ENCODE measurements around the gene OCRL. TPM values are rescaled to one million over a fixed set of nuclear protein-coding genes. Genes with fewer than 3 reads are reported as not detected.
A peak's percentile ranks its signal among the peaks of the same experiment; 100 is the strongest.

Gene OCRL
- total and polyA plus RNA-seq, 2 of the 13 experiments (the other 11 are each of a cell fraction or from before 2014, with no cell fraction given) = 13.4 to 32.0 TPM

DNA sequence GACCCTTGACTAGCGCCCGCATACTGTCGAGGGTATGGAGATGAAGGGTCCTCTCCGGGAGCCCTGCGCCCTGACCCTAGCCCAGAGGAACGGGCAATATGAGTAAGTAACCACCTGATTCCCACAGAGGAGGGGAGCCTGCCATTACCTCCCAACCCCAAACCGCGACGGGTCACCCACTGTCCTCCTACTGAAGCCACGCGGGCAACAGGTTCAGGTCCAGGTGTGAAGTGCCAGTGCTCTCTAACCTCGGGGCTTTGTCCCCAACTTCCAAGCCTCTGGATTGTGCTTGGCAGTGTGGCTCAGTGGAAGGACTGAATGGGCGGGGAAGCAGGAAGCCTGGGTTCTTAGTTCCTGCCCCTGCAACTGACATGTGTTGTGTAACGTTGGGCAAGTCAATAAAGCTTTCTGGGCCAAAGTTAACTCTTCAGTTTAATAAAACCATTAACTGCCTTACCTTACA lies 694 bp downstream of the OCRL start (continued):
- TF ChIP-seq, protein P1, sequence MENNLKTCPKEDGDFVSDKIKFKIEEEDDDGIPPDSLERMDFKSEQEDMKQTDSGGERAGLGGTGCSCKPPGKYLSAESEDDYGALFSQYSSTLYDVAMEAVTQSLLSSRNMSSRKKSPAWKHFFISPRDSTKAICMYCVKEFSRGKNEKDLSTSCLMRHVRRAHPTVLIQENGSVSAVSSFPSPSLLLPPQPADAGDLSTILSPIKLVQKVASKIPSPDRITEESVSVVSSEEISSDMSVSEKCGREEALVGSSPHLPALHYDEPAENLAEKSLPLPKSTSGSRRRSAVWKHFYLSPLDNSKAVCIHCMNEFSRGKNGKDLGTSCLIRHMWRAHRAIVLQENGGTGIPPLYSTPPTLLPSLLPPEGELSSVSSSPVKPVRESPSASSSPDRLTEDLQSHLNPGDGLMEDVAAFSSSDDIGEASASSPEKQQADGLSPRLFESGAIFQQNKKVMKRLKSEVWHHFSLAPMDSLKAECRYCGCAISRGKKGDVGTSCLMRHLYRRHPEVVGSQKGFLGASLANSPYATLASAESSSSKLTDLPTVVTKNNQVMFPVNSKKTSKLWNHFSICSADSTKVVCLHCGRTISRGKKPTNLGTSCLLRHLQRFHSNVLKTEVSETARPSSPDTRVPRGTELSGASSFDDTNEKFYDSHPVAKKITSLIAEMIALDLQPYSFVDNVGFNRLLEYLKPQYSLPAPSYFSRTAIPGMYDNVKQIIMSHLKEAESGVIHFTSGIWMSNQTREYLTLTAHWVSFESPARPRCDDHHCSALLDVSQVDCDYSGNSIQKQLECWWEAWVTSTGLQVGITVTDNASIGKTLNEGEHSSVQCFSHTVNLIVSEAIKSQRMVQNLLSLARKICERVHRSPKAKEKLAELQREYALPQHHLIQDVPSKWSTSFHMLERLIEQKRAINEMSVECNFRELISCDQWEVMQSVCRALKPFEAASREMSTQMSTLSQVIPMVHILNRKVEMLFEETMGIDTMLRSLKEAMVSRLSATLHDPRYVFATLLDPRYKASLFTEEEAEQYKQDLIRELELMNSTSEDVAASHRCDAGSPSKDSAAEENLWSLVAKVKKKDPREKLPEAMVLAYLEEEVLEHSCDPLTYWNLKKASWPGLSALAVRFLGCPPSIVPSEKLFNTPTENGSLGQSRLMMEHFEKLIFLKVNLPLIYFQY (CRISPR knock-in tag; IDR thresholded peaks at IDR 0.05; ENCODE audit: borderline replicate concordance) = no peak
- TF ChIP-seq, protein P2, sequence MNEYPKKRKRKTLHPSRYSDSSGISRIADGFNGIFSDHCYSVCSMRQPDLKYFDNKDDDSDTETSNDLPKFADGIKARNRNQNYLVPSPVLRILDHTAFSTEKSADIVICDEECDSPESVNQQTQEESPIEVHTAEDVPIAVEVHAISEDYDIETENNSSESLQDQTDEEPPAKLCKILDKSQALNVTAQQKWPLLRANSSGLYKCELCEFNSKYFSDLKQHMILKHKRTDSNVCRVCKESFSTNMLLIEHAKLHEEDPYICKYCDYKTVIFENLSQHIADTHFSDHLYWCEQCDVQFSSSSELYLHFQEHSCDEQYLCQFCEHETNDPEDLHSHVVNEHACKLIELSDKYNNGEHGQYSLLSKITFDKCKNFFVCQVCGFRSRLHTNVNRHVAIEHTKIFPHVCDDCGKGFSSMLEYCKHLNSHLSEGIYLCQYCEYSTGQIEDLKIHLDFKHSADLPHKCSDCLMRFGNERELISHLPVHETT (CRISPR knock-in tag; conservative IDR thresholded peaks at IDR 0.05) = no peak
- TF ChIP-seq, protein P3, sequence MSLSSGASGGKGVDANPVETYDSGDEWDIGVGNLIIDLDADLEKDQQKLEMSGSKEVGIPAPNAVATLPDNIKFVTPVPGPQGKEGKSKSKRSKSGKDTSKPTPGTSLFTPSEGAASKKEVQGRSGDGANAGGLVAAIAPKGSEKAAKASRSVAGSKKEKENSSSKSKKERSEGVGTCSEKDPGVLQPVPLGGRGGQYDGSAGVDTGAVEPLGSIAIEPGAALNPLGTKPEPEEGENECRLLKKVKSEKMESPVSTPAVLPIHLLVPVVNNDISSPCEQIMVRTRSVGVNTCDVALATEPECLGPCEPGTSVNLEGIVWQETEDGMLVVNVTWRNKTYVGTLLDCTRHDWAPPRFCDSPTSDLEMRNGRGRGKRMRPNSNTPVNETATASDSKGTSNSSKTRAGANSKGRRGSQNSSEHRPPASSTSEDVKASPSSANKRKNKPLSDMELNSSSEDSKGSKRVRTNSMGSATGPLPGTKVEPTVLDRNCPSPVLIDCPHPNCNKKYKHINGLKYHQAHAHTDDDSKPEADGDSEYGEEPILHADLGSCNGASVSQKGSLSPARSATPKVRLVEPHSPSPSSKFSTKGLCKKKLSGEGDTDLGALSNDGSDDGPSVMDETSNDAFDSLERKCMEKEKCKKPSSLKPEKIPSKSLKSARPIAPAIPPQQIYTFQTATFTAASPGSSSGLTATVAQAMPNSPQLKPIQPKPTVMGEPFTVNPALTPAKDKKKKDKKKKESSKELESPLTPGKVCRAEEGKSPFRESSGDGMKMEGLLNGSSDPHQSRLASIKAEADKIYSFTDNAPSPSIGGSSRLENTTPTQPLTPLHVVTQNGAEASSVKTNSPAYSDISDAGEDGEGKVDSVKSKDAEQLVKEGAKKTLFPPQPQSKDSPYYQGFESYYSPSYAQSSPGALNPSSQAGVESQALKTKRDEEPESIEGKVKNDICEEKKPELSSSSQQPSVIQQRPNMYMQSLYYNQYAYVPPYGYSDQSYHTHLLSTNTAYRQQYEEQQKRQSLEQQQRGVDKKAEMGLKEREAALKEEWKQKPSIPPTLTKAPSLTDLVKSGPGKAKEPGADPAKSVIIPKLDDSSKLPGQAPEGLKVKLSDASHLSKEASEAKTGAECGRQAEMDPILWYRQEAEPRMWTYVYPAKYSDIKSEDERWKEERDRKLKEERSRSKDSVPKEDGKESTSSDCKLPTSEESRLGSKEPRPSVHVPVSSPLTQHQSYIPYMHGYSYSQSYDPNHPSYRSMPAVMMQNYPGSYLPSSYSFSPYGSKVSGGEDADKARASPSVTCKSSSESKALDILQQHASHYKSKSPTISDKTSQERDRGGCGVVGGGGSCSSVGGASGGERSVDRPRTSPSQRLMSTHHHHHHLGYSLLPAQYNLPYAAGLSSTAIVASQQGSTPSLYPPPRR (CRISPR knock-in tag; IDR thresholded peaks at IDR 0.05; ENCODE audit: borderline replicate concordance) = 0 out of 2 replicates have a peak, but pooled peaks have one; percentile 25
- TF ChIP-seq MZF1 (CRISPR knock-in tag; IDR thresholded peaks at IDR 0.05; ENCODE audit: borderline replicate concordance) (no peak), ZNF367 (CRISPR knock-in tag; IDR thresholded peaks at IDR 0.05; ENCODE audit: borderline replicate concordance) (no peak), ZNF350 (CRISPR knock-in tag; IDR thresholded peaks at IDR 0.05; ENCODE audit: borderline replicate concordance, low read depth) (no peak), HOXD1 (CRISPR knock-in tag; IDR thresholded peaks at IDR 0.05) (no peak), YEATS2 (CRISPR knock-in tag; IDR thresholded peaks at IDR 0.05; ENCODE audit: borderline replicate concordance) (no peak), ZNF121 (CRISPR knock-in tag; IDR thresholded peaks at IDR 0.05) (no peak)
- TF ChIP-seq, protein P4, sequence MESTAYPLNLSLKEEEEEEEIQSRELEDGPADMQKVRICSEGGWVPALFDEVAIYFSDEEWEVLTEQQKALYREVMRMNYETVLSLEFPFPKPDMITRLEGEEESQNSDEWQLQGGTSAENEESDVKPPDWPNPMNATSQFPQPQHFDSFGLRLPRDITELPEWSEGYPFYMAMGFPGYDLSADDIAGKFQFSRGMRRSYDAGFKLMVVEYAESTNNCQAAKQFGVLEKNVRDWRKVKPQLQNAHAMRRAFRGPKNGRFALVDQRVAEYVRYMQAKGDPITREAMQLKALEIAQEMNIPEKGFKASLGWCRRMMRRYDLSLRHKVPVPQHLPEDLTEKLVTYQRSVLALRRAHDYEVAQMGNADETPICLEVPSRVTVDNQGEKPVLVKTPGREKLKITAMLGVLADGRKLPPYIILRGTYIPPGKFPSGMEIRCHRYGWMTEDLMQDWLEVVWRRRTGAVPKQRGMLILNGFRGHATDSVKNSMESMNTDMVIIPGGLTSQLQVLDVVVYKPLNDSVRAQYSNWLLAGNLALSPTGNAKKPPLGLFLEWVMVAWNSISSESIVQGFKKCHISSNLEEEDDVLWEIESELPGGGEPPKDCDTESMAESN (CRISPR knock-in tag; conservative IDR thresholded peaks at IDR 0.05) = no peak
- TF ChIP-seq, protein P5, sequence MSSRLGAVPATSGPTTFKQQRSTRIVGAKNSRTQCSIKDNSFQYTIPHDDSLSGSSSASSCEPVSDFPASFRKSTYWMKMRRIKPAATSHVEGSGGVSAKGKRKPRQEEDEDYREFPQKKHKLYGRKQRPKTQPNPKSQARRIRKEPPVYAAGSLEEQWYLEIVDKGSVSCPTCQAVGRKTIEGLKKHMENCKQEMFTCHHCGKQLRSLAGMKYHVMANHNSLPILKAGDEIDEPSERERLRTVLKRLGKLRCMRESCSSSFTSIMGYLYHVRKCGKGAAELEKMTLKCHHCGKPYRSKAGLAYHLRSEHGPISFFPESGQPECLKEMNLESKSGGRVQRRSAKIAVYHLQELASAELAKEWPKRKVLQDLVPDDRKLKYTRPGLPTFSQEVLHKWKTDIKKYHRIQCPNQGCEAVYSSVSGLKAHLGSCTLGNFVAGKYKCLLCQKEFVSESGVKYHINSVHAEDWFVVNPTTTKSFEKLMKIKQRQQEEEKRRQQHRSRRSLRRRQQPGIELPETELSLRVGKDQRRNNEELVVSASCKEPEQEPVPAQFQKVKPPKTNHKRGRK (CRISPR knock-in tag; IDR thresholded peaks at IDR 0.05) = no peak

Measured in HepG2 (cell line).